DOHH2 (cell line): ENCODE measurements around the gene LINS1.

Experiments
- H3F3A ChIP-seq: fragments of 200-600 bp; sonication (generic), shearing (Covaris generic); 2 replicates; pipeline ENCODE4 v1.6.0; 2016; ENCODE audit warnings: antibody characterized with exemption, mild to moderate bottlenecking; ENCODE audit not compliant: control insufficient read depth, insufficient read depth
- H3K27ac ChIP-seq: fragments of 200-600 bp; sonication (generic); 2 replicates; pipeline ENCODE4 v1.5.1; 2014; ENCODE audit warnings: low read depth, mild to moderate bottlenecking, low read length, moderate library complexity
- H3K27me3 ChIP-seq: fragments of 200-600 bp; sonication (generic); 2 replicates; pipeline ENCODE4 v1.6.1; 2014; ENCODE audit warnings: mild to moderate bottlenecking, low read length, mixed read lengths; ENCODE audit not compliant: control insufficient read depth
- H3K36me3 ChIP-seq: fragments of 200-600 bp; sonication (generic); 2 replicates; pipeline ENCODE4 v1.6.1; 2014; ENCODE audit warnings: mild to moderate bottlenecking, low read length, moderate library complexity, mixed read lengths; ENCODE audit not compliant: control insufficient read depth
- H3K4me1 ChIP-seq: fragments of 200-600 bp; sonication (generic); 2 replicates; pipeline ENCODE4 v1.6.1; 2014; ENCODE audit warnings: mild to moderate bottlenecking, low read length, mixed read lengths; ENCODE audit not compliant: control insufficient read depth
- H3K4me2 ChIP-seq: fragments of 200-600 bp; sonication (generic); 2 replicates; pipeline ENCODE4 v1.6.0; 2014; ENCODE audit warnings: mild to moderate bottlenecking, low read length, moderate library complexity
- H3K4me3 ChIP-seq: fragments of 200-600 bp; sonication (generic); 2 replicates; pipeline ENCODE4 v1.5.1; 2014; ENCODE audit warnings: mild to moderate bottlenecking, low read length, mixed read lengths
- H3K79me2 ChIP-seq: fragments of 200-600 bp; sonication (generic); 2 replicates; pipeline ENCODE4 v1.6.1; 2014; ENCODE audit warnings: mild to moderate bottlenecking, low read length, mixed read lengths; ENCODE audit not compliant: control insufficient read depth
- H3K9me2 ChIP-seq: fragments of 200-600 bp; sonication (generic); replicated peaks from 2 replicates; pipeline ENCODE4 v1.6.1; 2014; ENCODE audit warnings: mild to moderate bottlenecking, low read length, mixed read lengths; ENCODE audit not compliant: control insufficient read depth
- H3K9me3 ChIP-seq: fragments of 200-600 bp; sonication (generic); 2 replicates; pipeline ENCODE4 v1.6.1; 2014; ENCODE audit warnings: antibody characterized with exemption, low read length, mixed read lengths; ENCODE audit not compliant: control insufficient read depth, insufficient read depth
- H4K20me1 ChIP-seq: fragments of 200-600 bp; sonication (generic); 2 replicates; pipeline ENCODE4 v1.6.0; 2014; ENCODE audit warnings: low read depth, mild to moderate bottlenecking, antibody characterized with exemption, low read length, moderate library complexity; ENCODE audit not compliant: control insufficient read depth, insufficient read depth
- CTCF ChIP-seq: fragments of 200-600 bp; sonication (generic); IDR thresholded peaks from one replicate; pipeline ENCODE4 v1.5.1; 2014; ENCODE audit warnings: antibody characterized with exemption, mild to moderate bottlenecking, low read depth, low read length; ENCODE audit not compliant: poor library complexity, severe bottlenecking
- EZH2phosphoT487 ChIP-seq: fragments of 200-600 bp; sonication (generic); IDR thresholded peaks from 2 replicates; pipeline ENCODE4 v1.6.1; 2017; ENCODE audit warnings: borderline replicate concordance, mild to moderate bottlenecking, antibody characterized with exemption, low read length, moderate library complexity, mixed read lengths

LINS1 gene

GRCh38 chr15:100642213-100642949 is 40.4 kb upstream of the LINS1 start:
- H3K27ac ChIP-seq, result no peak overlapping the region
- H3K79me2 ChIP-seq, result peaks cover 38% of the 10 kb centered on the region

GRCh38 chr15:100638177-100638730 is 36.3 kb upstream of the LINS1 start:
- Histone ChIP-seq H3K79me2 (peaks cover 57% of the 10 kb centered on the region), H3K9me3 (no peaks in the 10 kb centered on the region), H3K4me3 (no peak overlapping the region), H3F3A (no peaks in the 10 kb centered on the region), H3K4me1 (no peaks in the 10 kb centered on the region), H3K27ac (no peak overlapping the region), H3K36me3 (no peaks in the 10 kb centered on the region), H4K20me1 (peaks cover 6% of the 10 kb centered on the region), H3K4me2 (no peak overlapping the region), H3K27me3 (no peaks in the 10 kb centered on the region), H3K9me2 (no peaks in the 10 kb centered on the region)
- TF ChIP-seq CTCF, result no peak

More at GRCh38 chr15:100642213-100642949, 40.4 kb upstream of the LINS1 start:
- Histone ChIP-seq H3K4me3 (no peak overlapping the region), H4K20me1 (peaks cover 5% of the 10 kb centered on the region), H3K4me2 (no peak overlapping the region), H3F3A (no peaks in the 10 kb centered on the region), H3K27me3 (no peaks in the 10 kb centered on the region), H3K36me3 (no peaks in the 10 kb centered on the region), H3K4me1 (no peaks in the 10 kb centered on the region), H3K9me2 (no peaks in the 10 kb centered on the region), H3K9me3 (no peaks in the 10 kb centered on the region)
- TF ChIP-seq CTCF (no peak), EZH2phosphoT487 (no peak)

GRCh38 chr15:100635406-100636071 is 33.6 kb upstream of the LINS1 start:
- Histone ChIP-seq H3K36me3 (peaks cover 15% of the 10 kb centered on the region), H4K20me1 (peaks cover 3% of the 10 kb centered on the region), H3K27ac (no peak overlapping the region), H3K4me2 (no peak overlapping the region), H3K27me3 (no peaks in the 10 kb centered on the region), H3K4me1 (no peaks in the 10 kb centered on the region), H3K79me2 (peaks cover 47% of the 10 kb centered on the region), H3K9me2 (no peaks in the 10 kb centered on the region), H3K9me3 (no peaks in the 10 kb centered on the region), H3F3A (no peaks in the 10 kb centered on the region), H3K4me3 (no peak overlapping the region)
- TF ChIP-seq EZH2phosphoT487, result no peak
- no peak for TF ChIP-seq CTCF
